NCI-H2171 treated with DMSO at 0.1 percent for 48 hours (cell line): ENCODE measurements around the gene THAP8.
"Not testable (repeated sequence)": the region's sequence is repeated elsewhere in the genome, so short reads cannot be mapped to it uniquely, and the experiment has no call there.

ENCODE experiments used
- DNase-seq: peaks from one replicate; lab custom pipeline; 2025; lab: John Stamatoyannopoulos, UW

THAP8 gene

DNA sequence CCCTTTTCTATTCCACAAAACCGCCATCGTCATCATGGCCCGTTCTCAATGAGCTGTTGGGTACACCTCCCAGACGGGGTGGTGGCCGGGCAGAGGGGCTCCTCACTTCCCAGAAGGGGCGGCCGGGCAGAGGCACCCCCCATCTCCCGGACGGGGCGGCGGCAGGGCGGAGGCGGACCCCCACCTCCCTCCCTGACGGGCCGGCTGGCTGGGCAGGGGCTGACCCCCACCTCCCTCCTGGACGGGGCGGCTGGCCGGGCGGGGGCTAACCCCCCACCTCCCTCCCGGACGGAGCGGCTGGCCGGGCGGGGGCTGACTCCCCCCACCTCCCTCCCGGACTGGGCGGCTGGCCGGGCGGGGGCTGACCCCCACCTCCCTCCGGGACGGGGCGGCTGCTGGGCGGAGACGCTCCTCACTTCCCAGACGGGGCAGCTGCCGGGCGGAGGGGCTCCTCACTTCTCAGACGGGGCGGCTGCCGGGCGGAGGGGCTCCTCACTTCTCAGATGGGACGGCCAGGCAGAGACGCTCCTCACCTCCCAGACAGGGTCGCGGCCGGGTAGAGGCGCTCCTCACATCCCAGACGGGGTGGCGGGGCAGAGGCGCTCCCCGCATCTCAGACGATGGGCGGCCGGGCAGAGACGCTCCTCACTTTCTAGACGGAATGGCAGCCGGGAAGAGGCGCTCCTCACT lies 14.9 kb upstream of the THAP8 start:
- not testable (repeated sequence) for DNase-seq

GRCh38 chr19:36067681-36068080 lies 13.6 kb upstream of the THAP8 start:
- no peak for DNase-seq

GRCh38 chr19:36064826-36065225 lies 10.7 kb upstream of the THAP8 start:
- DNase-seq = no peak

DNA sequence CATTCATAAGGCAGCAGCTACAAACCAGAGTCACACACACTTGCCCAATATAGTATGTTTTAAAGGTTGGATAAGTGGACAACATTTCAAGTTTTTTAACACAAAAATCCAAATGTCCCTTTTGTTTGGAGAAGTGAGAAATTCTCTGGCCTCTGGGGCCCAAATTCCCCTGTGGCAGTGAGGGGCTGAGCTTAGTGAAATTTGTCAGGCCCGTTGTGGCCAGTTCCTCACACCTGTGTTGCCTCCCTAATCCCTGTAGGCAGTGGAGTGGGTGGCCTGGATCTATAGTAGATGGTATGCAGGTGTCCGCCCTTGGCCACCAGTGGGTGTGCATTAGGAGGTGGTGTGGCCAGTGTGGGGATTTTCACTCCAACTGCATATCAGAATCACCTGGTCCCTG lies 7.3 kb upstream of the THAP8 start:
- no peak for DNase-seq

DNA sequence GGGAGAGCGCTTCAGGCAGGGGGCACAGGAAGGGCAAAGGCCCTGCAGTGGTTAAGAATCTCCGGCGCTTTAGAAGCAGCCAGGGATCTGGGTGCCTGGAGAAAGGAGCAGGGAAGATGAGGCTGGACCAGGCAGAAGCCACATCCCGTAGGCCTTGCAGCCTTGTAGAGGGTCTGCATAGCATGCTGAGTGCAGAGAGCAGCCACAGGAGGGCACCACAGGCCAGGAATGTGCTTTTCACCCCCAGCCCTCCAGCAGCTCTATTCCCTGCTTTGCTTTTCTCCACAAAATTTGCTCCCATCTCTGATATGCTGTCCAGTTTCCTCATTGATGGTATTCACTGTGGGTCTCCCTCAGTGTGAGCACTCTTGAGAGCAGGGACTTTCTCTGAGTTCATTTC lies 6.3 kb upstream of the THAP8 start:
- DNase-seq = peak; percentile 4

- DNase-seq = no peak
Measured at GRCh38 chr19:36059180-36059910, 5.3 kb upstream of the THAP8 start.

DNA sequence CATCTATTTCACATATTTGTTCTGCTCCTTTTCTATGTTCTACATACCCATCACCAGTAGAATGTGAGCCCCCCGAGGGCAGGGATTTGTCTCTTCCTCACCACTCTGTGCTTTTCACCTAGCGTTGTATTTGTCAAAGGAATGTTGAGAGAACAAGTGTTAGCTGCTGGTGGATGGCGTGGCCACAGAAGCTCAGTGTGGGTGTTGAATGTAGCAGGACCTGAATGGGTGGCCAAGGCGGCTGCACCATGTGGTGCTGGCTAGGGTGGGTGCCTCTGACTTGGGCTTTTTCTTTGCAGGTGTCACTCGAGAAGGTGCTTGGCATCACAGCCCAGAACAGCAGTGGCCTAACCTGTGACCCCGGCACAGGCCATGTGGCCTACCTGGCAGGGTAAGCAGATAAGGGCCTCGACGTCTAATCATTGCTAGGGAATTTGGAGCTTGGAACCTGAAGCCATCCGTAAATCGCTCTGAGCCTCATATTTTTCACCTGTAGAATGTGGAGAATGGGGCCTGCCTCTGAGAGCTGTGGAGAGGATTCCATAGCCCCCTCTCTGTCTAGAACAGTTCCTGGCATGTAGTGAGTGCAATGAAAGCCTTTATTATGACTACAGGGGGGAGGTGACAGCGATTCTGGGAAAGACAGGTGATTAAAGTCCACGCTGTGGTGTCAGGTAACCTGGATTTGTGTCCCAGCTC lies 4.5 kb upstream of the THAP8 start:
- DNase-seq = no peak

DNA sequence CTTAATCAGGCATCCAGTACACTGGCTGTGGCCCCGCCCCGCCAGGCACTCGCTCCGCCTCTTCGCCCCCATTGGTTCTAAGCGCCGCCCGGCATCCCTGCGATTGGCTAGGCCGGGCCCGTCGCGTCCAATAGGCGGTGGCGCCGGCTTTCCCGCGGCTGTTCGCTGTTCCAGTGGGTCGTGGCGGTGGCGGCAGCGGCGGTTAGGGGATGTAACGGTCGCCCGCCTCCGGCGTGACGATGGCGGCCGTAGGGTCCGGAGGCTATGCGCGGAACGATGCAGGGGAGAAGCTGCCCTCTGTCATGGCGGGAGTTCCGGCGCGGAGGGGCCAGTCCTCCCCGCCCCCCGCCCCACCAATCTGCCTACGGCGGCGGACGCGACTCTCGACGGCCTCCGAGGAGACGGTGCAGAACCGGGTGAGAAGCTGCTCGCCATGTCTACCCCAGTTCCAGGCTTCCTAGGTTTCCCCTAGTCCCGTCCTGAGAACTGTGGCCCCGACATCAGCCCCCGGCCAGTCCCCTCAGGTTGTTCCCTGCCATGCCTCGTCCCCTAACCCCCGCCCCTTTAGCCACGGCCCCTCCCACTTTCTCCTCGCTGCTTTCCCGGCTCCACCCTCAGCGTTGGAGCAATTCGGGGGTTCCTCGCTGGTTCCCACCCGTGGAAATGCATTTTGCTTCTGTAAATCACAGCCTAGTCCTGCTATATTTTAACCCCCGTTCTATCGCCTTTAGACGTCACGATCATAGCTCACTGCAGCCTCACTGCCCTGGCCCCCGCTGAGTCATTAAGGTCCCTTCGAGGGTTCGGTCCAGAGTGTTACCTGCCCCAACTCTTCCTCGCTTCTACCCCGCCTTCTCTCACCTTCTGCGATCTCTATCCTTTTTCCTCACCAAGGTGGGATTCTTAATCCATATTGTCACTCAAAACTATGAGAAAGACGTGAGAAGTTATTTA lies 925 bp upstream of the THAP8 start, which contains the start of gene WDR62:
Gene WDR62 (plus strand): TSS at position 165 of the 954 bp plus-strand sequence. CDS start 75 bp downstream, at position 240.
- DNase-seq = peak; percentile 96

DNA sequence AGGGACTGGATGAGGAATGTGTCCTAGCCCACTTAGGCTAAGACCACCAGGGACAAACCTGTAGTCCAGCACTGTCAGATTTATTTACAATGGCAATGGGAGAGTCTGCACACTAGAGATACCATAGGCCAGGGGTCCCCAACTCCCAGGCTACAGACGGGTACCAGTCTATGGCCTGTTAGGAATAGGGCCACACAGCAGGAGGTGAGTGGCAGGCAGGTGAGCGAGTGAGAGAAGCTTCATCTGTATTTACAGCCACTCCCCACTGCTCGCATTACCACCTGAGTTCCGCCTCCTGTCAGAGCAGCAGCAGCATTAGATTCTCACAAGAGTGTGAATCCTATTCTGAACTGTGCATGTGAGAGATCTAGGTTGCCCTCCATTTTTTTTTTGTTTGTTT lies 2.4 kb downstream of the THAP8 start:
- DNase-seq = peak; percentile 9

GRCh38 chr19:36051236-36051635 lies 2.8 kb downstream of the THAP8 start:
- peak; percentile 23 for DNase-seq

GRCh38 chr19:36049080-36049698 lies 4.9 kb downstream of the THAP8 start:
- peak; percentile 75 for DNase-seq

GRCh38 chr19:36047835-36048234 lies 6.2 kb downstream of the THAP8 start:
- no peak for DNase-seq

DNA sequence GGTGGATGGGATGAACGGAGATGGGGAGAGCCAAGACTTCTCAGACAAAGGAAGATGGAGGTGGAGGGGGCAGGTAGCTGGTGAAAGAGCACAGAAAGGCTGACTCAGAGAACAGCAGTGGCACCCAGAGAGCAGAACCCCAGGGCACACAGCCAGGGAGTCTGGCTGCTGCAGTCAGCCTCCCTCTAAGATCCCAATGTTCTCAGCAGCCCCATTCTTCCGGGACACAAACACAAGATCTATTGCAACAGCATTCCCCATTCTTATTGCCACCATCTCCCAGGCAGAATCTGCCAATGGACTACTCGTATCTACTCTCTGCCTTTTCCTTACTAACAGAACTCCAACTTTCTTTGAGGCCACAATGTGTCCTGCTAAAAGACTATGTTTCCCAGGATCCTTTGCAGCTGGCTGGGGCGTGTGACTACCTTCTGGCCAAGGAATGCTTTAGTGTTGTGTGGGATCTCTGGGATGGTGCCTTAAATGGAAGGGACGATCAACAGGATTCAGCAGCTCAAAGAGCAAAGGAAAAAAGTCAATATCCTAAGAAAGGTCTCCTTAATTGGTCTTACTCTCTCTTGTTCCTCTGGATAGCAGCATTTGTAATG lies 7.5 kb downstream of the THAP8 start:
- no peak for DNase-seq

GRCh38 chr19:36043952-36044351 lies 10.1 kb downstream of the THAP8 start:
- DNase-seq = no peak

DNA sequence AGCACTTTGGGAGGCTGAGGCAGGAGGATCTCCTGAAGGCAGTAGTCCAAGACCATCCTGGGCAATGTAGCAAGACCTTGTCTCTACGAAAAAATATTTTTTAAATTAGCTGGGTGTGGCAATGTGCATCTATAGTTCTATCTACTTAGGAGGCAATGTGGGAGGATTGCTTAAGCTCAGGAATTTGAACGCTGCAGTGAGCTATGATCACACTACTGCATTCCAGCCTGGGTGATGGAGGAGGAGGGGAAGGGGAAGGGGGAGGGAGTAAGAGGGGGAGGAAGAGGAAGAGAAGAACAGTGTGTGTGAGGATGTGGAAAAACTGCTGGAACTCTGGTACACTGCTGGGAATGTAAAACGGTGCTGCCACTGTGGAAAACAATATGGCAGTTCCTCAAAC lies 12.3 kb downstream of the THAP8 start:
- DNase-seq = no peak

- not testable (repeated sequence) for DNase-seq
Measured at GRCh38 chr19:36041092-36041491, 13.0 kb downstream of the THAP8 start.

DNA sequence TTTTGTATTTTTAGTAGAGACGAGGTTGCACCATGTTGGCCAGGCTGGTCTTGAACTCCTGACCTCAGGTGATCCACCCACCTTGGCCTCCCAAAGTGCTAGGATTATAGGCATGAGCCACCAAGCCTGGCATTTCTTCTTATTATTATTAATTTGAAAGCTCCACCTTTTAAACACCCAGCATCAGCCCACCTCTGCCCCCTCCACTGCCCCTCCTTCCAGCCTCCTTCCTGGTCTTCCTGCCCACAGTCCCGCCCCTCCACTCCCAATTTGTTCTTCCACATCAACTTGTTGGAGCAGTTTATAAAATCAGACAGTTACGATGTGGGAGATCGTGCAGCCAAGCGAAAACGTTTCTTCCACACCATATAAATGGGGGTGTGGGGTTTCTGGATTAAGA lies 13.6 kb downstream of the THAP8 start:
- DNase-seq = no peak

GRCh38 chr19:36032251-36033104 lies 21.6 kb downstream of the THAP8 start, which contains the start of gene CLIP3:
CLIP3 (minus strand) TSS chr19:36032873; CDS start chr19:36032357, 516 bp downstream.
- peak; percentile 54 for DNase-seq

DNA sequence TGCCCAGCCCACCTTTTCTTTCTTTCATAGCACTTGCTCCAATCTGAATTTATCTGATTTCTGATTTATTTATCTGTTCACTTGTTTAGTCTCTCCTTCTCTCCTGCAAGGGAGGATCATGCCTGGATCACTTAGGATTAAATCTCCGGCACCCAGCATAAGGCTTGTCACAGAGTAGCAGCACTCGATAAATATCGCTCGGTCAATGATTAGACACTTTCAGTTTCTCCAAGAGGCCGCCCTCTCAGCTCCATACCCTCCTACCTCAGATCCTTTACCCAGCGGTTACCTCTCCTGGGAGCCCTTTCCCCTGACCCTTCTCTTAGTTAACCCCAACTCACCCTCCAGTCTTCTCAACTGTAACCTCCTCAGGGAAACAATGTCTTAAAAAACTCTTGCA lies 22.8 kb downstream of the THAP8 start:
- DNase-seq = no peak
